Measurements from ENCODE around the gene GPR150.
"Not testable (repeated sequence)": the region's sequence is repeated elsewhere in the genome, so short reads cannot be mapped to it uniquely, and the experiment has no call there.

The GPR150 gene

DNA sequence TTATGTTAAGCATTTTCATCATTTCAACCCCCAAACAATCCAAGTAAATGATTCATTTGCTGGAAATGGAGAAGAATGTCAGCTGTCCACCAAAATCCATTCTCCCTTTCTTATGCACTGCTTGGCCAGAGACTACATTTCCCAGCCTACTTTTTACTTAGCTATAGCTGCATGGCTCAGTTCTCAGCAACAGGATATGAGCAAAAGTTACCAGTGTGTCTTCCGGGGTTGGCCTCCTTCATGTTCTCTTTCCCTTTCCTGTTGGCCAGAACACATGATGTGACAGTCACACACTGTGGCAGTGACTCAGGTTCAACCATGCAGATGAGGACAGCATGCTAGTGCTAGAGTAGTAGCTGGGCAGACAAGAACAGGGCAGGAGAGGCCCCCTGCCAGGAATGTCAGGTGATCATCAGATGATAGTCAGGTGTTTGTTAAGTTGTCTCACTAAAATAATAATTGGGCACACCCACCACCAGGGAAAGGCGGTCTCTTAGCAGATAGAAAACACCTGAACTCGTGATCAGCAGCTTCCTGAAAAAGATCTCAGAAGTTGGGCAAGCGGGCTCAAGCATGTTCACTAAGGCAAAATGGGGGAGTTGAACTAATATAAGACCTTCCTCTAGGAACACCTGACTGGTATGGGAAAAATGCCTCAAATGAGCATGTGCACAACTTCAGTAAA lies 12.2 kb downstream of the GPR150 start:
- peaks cover 22% of the 10 kb centered on the region for H3K9me3 Mint-ChIP-seq
- H3K4me1 Mint-ChIP-seq (ENCODE audit: low read depth) = peaks cover 10% of the 10 kb centered on the region
- peak overlapping the region; percentile 95 for H3K27ac Mint-ChIP-seq
- peaks cover 21% of the 10 kb centered on the region for H3K27me3 Mint-ChIP-seq (ENCODE audit: low read depth)
- peaks cover 16% of the 10 kb centered on the region for H3K36me3 Mint-ChIP-seq (ENCODE audit: low read depth)
- peak overlapping the region; percentile 26 for H3K4me3 Mint-ChIP-seq

- H3K4me3 Mint-ChIP-seq, H3K27ac Mint-ChIP-seq: not testable (repeated sequence)
- Mint-ChIP-seq H3K27me3 (ENCODE audit: low read depth) (peaks cover 17% of the 10 kb centered on the region), H3K36me3 (ENCODE audit: low read depth) (peaks cover 13% of the 10 kb centered on the region), H3K4me1 (ENCODE audit: low read depth) (peaks cover 10% of the 10 kb centered on the region), H3K9me3 (peaks cover 22% of the 10 kb centered on the region)
These were observed 13.1 kb downstream of the GPR150 start for GRCh38 chr5:95632942-95633341.

- Mint-ChIP-seq H3K27ac (no peak overlapping the region), H3K36me3 (ENCODE audit: low read depth) (peaks cover 13% of the 10 kb centered on the region), H3K9me3 (peaks cover 22% of the 10 kb centered on the region), H3K4me3 (no peak overlapping the region), H3K27me3 (ENCODE audit: low read depth) (peaks cover 22% of the 10 kb centered on the region), H3K4me1 (ENCODE audit: low read depth) (peaks cover 11% of the 10 kb centered on the region)
These were observed 13.8 kb downstream of the GPR150 start for GRCh38 chr5:95633671-95634070.

DNA sequence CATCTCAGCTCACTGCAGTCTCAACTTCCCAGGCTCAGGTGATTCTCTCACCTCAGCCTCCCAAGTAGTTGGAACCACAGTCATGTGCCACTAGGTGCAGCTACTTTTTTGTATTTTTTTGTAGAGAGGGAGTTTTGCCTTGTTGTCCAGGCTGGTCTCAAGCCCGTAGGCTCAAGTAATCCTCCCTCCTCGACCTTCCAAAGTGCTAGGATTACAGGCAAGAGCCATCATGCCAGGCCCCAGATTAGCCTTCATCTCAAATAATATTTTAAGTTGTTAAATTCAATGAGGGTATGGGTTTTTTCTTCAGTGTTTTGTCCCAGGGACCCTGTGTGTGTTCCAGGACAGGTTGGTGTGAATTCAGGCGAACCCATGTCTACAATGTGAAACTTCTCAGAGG lies 14.2 kb downstream of the GPR150 start:
- H3K36me3 Mint-ChIP-seq (ENCODE audit: low read depth) = peaks cover 13% of the 10 kb centered on the region
- peaks cover 26% of the 10 kb centered on the region for H3K27me3 Mint-ChIP-seq (ENCODE audit: low read depth)
- H3K9me3 Mint-ChIP-seq = peaks cover 22% of the 10 kb centered on the region
- no peak overlapping the region for H3K27ac Mint-ChIP-seq
- H3K4me1 Mint-ChIP-seq (ENCODE audit: low read depth) = peaks cover 12% of the 10 kb centered on the region
- no peak overlapping the region for H3K4me3 Mint-ChIP-seq

DNA sequence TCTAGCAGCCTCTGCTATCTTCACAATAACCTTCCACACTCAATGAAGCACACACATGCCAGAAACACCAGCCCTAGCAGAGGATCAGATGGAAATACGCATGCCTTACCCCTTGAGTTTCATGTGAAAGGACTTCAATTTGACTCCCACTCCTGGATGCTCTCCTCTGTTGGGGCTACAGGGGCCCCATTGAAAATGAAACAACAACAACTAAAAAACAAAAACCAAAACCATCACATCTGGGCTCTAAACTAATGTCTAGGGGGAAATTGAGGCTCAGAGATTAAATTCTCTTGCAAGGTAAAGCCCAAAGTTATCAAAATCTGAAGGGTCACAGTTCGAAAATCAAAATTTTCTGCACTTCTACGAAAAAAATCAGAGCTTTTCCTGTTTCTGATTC lies 18.7 kb downstream of the GPR150 start:
- Mint-ChIP-seq H3K4me1 (ENCODE audit: low read depth) (peaks cover 2% of the 10 kb centered on the region), H3K27ac (no peak overlapping the region), H3K4me3 (no peak overlapping the region), H3K36me3 (ENCODE audit: low read depth) (peaks cover 2% of the 10 kb centered on the region), H3K27me3 (ENCODE audit: low read depth) (peaks cover 37% of the 10 kb centered on the region), H3K9me3 (peaks cover 3% of the 10 kb centered on the region)

GRCh38 chr5:95641741-95642220 lies 21.9 kb downstream of the GPR150 start:
- Mint-ChIP-seq H3K27ac (no peak overlapping the region), H3K27me3 (ENCODE audit: low read depth) (peaks cover 24% of the 10 kb centered on the region), H3K9me3 (no peaks in the 10 kb centered on the region), H3K4me3 (no peak overlapping the region), H3K4me1 (ENCODE audit: low read depth) (peaks cover 16% of the 10 kb centered on the region), H3K36me3 (ENCODE audit: low read depth) (no peaks in the 10 kb centered on the region)

DNA sequence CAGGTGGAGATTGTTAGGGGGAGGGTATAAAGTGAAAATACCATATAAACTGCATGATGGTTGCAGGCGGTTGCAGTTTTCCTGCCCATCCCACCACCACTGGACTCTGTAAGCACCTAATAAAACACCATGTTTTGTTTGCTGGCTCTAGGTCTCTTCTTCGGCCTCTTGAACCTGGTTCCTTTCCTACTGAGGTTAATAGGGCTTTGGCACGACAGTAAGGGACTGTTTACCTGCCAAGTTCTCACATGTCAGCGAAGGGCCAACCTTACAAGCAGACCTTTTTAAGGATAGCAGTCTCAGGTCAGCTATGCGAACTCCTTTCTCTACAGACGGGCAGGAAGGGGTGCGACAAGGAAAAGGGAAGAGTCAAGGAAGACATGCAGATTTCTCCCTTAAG lies 23.3 kb downstream of the GPR150 start:
- Mint-ChIP-seq H3K4me3 (no peak overlapping the region), H3K9me3 (no peaks in the 10 kb centered on the region), H3K36me3 (ENCODE audit: low read depth) (no peaks in the 10 kb centered on the region), H3K27me3 (ENCODE audit: low read depth) (peaks cover 20% of the 10 kb centered on the region), H3K4me1 (ENCODE audit: low read depth) (peaks cover 20% of the 10 kb centered on the region), H3K27ac (no peak overlapping the region)

GRCh38 chr5:95644351-95645042 lies 24.6 kb downstream of the GPR150 start:
- Mint-ChIP-seq H3K9me3 (no peaks in the 10 kb centered on the region), H3K4me3 (no peak overlapping the region), H3K27ac (peak overlapping the region; percentile 10), H3K27me3 (ENCODE audit: low read depth) (peaks cover 8% of the 10 kb centered on the region), H3K36me3 (ENCODE audit: low read depth) (no peaks in the 10 kb centered on the region), H3K4me1 (ENCODE audit: low read depth) (peaks cover 18% of the 10 kb centered on the region)

DNA sequence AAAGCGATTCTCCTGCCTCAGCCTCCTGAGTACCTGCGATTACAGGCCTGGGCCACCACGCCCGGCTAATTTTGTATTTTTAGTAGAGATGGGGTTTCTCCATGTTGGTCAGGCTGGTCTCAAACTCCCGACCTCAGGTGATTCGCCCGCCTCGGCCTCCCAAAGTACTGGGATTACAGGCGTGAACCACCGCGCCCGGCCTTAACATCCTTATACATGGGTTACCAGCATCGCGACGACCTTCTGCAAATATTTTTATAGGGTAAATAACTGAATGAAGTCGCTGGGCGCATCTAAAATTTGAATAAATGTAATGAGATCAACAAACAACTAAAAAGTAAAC lies 26.3 kb downstream of the GPR150 start:
- not testable (repeated sequence) for H3K36me3 Mint-ChIP-seq (ENCODE audit: low read depth); H3K9me3 Mint-ChIP-seq; H3K27me3 Mint-ChIP-seq (ENCODE audit: low read depth)
- peak overlapping the region; percentile 82 for H3K27ac Mint-ChIP-seq
- peaks cover 18% of the 10 kb centered on the region for H3K4me1 Mint-ChIP-seq (ENCODE audit: low read depth)
- peak overlapping the region; percentile 74 for H3K4me3 Mint-ChIP-seq

- H3K36me3 Mint-ChIP-seq (ENCODE audit: low read depth) = no peaks in the 10 kb centered on the region
- no peaks in the 10 kb centered on the region for H3K27me3 Mint-ChIP-seq (ENCODE audit: low read depth)
- peak within 1 kb of the TSS; percentile 82 for H3K27ac Mint-ChIP-seq
- no peaks in the 10 kb centered on the region for H3K9me3 Mint-ChIP-seq
- peak within 1 kb of the TSS; percentile 74 for H3K4me3 Mint-ChIP-seq
- peaks cover 18% of the 10 kb centered on the region for H3K4me1 Mint-ChIP-seq (ENCODE audit: low read depth)
These were observed 26.9 kb downstream of the GPR150 start, which contains the start of gene RFESD for GRCh38 chr5:95646569-95647431. Gene RFESD (plus strand): TSS chr5:95646777. CDS start chr5:95652272, 5,495 bp downstream.

- no peaks in the 10 kb centered on the region for H3K27me3 Mint-ChIP-seq (ENCODE audit: low read depth)
- H3K27ac Mint-ChIP-seq = no peak overlapping the region
- peak overlapping the region; percentile 30 for H3K4me3 Mint-ChIP-seq
- H3K4me1 Mint-ChIP-seq (ENCODE audit: low read depth) = peaks cover 18% of the 10 kb centered on the region
- H3K36me3 Mint-ChIP-seq (ENCODE audit: low read depth) = no peaks in the 10 kb centered on the region
- H3K9me3 Mint-ChIP-seq = no peaks in the 10 kb centered on the region
These were observed 28.3 kb downstream of the GPR150 start for GRCh38 chr5:95647886-95648860.

DNA sequence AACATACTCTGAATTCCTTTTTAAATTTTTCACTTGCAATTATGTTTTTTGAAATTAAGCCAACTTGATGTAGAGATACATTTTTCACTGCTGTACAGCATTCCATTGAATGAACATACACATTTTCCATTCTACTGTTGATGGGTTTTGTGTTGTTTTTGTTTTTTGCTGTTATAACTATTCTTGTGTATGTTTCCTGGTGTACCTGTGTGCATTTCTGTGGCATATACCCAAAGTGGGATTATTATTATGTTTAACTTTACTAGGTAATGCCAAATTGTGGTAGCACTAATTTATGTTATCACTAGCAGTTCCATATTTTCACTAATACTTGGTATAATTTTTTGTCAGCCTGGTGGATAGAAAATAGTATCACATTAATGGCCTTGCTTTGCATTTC lies 29.4 kb downstream of the GPR150 start:
- H3K4me1 Mint-ChIP-seq (ENCODE audit: low read depth) = peaks cover 14% of the 10 kb centered on the region
- H3K36me3 Mint-ChIP-seq (ENCODE audit: low read depth) = no peaks in the 10 kb centered on the region
- no peaks in the 10 kb centered on the region for H3K27me3 Mint-ChIP-seq (ENCODE audit: low read depth)

GRCh38 chr5:95649842-95650620 lies 30.1 kb downstream of the GPR150 start:
- H3K9me3 Mint-ChIP-seq = no peaks in the 10 kb centered on the region
- peaks cover 13% of the 10 kb centered on the region for H3K4me1 Mint-ChIP-seq (ENCODE audit: low read depth)
- no peak overlapping the region for H3K4me3 Mint-ChIP-seq
- H3K27me3 Mint-ChIP-seq (ENCODE audit: low read depth) = no peaks in the 10 kb centered on the region
- H3K27ac Mint-ChIP-seq = no peak overlapping the region
- H3K36me3 Mint-ChIP-seq (ENCODE audit: low read depth) = no peaks in the 10 kb centered on the region

More for the DNA sequence above, 29.4 kb downstream of the GPR150 start:
- H3K9me3 Mint-ChIP-seq = no peaks in the 10 kb centered on the region
- H3K4me3 Mint-ChIP-seq = no peak overlapping the region
- no peak overlapping the region for H3K27ac Mint-ChIP-seq

Data from T-helper 1 cell treated with Interleukin-12 subunit alpha and Interleukin-12 subunit beta and Interleukin-4 antibody, amounts not matched to agents 30 μg/mL and 1 μg/mL, for 36 hours (primary cell).